GM12878 (cell line): ENCODE measurements around the gene SULF2. TPM values are rescaled to one million over a fixed set of nuclear protein-coding genes. Genes with fewer than 3 reads are reported as not detected.

Experiments used
- ATAC-seq: fragments of 200-7000 bp; cut with Tn5 transposase; 3 replicates; pipeline ENCODE4 v1.9.1; 2020; ENCODE audit warnings: mild to moderate bottlenecking, moderate library complexity
- BruUV-seq: library from RNA; stranded (reverse); fragments of 400-500 nt; replicated peaks from 2 replicates; lab custom pipeline; 2021; lab: Mats Ljungman, UMichigan
- CTCF ChIA-PET: fragments of 300-600 bp; sonication (Branson Sonifier 250); formaldehyde crosslinking; extraction: SDS; loops from one replicate; lab custom pipeline; 2021; ENCODE audit warnings: inconsistent platforms; lab: Yijun Ruan, JAX
- POLR2A ChIA-PET: fragments of 350-600 bp; formaldehyde crosslinking; extraction: SDS; loops from one replicate; lab custom pipeline; 2021; ENCODE audit warnings: inconsistent platforms; lab: Charles Lee
- RAD21 ChIA-PET: fragments of 300-600 bp; sonication (Branson Sonifier 250); formaldehyde crosslinking; loops from one replicate; lab custom pipeline; 2023; ENCODE audit warnings: antibody characterized with exemption; ENCODE audit not compliant: unreplicated experiment; lab: Charles Lee
- SMC1A ChIA-PET: fragments of 300-600 bp; sonication (Branson Sonifier 250); formaldehyde crosslinking; loops from one replicate; lab custom pipeline; 2023; ENCODE audit not compliant: unreplicated experiment, uncharacterized antibody; lab: Charles Lee
- DNase-seq: peaks from one replicate; pipeline ENCODE4 v3.0.0-alpha.2; 2011; ENCODE audit warnings: low read depth, low spot score
- FAIRE-seq: peaks from 3 replicates; lab custom pipeline; 2011; peaks lifted over from hg19 to GRCh38; lab: Jason Lieb, UNC
- H2AFZ ChIP-seq: 2 replicates; pipeline ENCODE4 v1.6.0; 2011; ENCODE audit warnings: low read depth, low read length, control low read depth; ENCODE audit not compliant: control insufficient read depth
- H3K27ac ChIP-seq: 2 replicates; pipeline ENCODE4 v1.5.1; 2011; ENCODE audit warnings: control low read depth; ENCODE audit not compliant: control insufficient read depth, insufficient read depth
- H3K27me3 ChIP-seq, 2 experiments: replicated peaks in 1 of 2; 2 replicates each; pipeline versions ENCODE4 v1.6.0 to v1.6.1; 2011; ENCODE audit warnings: low read length in 1 of 2; ENCODE audit not compliant: control insufficient read depth in 2 of 2, insufficient read depth in 2 of 2
- H3K36me3 ChIP-seq, 2 experiments: 2 replicates each; pipeline ENCODE4 v1.5.1; 2011; ENCODE audit warnings: low read length in 1 of 2; ENCODE audit not compliant: control insufficient read depth in 2 of 2, insufficient read depth in 2 of 2
- H3K4me1 ChIP-seq: 2 replicates; pipeline ENCODE4 v1.6.1; 2011; ENCODE audit warnings: mild to moderate bottlenecking, low read length, moderate library complexity, mixed read lengths; ENCODE audit not compliant: control insufficient read depth, insufficient read depth
- H3K4me2 ChIP-seq: 2 replicates; pipeline ENCODE4 v1.6.0; 2011; ENCODE audit warnings: control low read depth; ENCODE audit not compliant: control insufficient read depth, insufficient read depth
- H3K4me3 ChIP-seq: fragments of 200-600 bp; sonication (generic); 2 replicates; pipeline ENCODE4 v1.5.1; 2016
- H3K79me2 ChIP-seq: 2 replicates; pipeline ENCODE4 v1.6.0; 2011; ENCODE audit warnings: low read length; ENCODE audit not compliant: control insufficient read depth, insufficient read depth
- H3K9ac ChIP-seq: 2 replicates; pipeline ENCODE4 v1.8.0; 2011; ENCODE audit warnings: low read length, control low read depth, mixed read lengths; ENCODE audit not compliant: control insufficient read depth, insufficient read depth
- H3K9me3 ChIP-seq: replicated peaks from 3 replicates; pipeline ENCODE4 v1.5.1; 2011; ENCODE audit warnings: mild to moderate bottlenecking, low read length; ENCODE audit not compliant: control insufficient read depth, insufficient read depth
- H4K20me1 ChIP-seq: 2 replicates; pipeline ENCODE4 v1.6.0; 2011; ENCODE audit not compliant: control insufficient read depth, insufficient read depth
- ATF7 ChIP-seq: fragments of 450-650 bp; IDR thresholded peaks from 2 replicates; pipeline ENCODE4 v1.6.1; 2016; ENCODE audit warnings: low read depth, mild to moderate bottlenecking
- BCL11A ChIP-seq: IDR thresholded peaks from 2 replicates; pipeline ENCODE4 v1.6.1; 2011; ENCODE audit warnings: low read depth, low read length
- EP300 ChIP-seq, 2 experiments: fragments of 150-350 bp in 1 of 2; IDR thresholded peaks; 2 replicates each; pipeline ENCODE4 v1.6.1; 2011 to 2012; ENCODE audit warnings: low read depth in 2 of 2, low read length in 2 of 2, borderline replicate concordance in 1 of 2, improper control_type of control experiment in 1 of 2, inconsistent platforms in 1 of 2; ENCODE audit not compliant: control insufficient read depth in 1 of 2
- GATAD2B ChIP-seq: fragments of 450-650 bp; conservative IDR thresholded peaks from 2 replicates; pipeline ENCODE4 v1.6.1; 2017; ENCODE audit warnings: low read depth, mild to moderate bottlenecking, moderate library complexity
- MTA2 ChIP-seq: fragments of 450-650 bp; IDR thresholded peaks from 2 replicates; pipeline ENCODE4 v1.6.1; 2016; ENCODE audit warnings: low read depth, mild to moderate bottlenecking, moderate library complexity
- NBN ChIP-seq: fragments of 450-650 bp; IDR thresholded peaks from 2 replicates; pipeline ENCODE4 v1.6.1; 2016
- NFXL1 ChIP-seq: fragments of 450-650 bp; IDR thresholded peaks from 2 replicates; pipeline ENCODE4 v1.6.1; 2017; ENCODE audit warnings: antibody characterized with exemption, mild to moderate bottlenecking, borderline replicate concordance
- RELB ChIP-seq: fragments of 450-650 bp; IDR thresholded peaks from 2 replicates; pipeline ENCODE4 v1.6.1; 2017; ENCODE audit warnings: low read depth, mild to moderate bottlenecking, moderate library complexity
- SIX5 ChIP-seq: IDR thresholded peaks from 2 replicates; pipeline ENCODE4 v1.6.1; 2011; ENCODE audit warnings: mild to moderate bottlenecking, low read depth, low read length, moderate library complexity; ENCODE audit not compliant: severe bottlenecking
- SRF ChIP-seq, 2 experiments: IDR thresholded peaks; 2 replicates each; pipeline ENCODE4 v1.6.1; 2011; ENCODE audit warnings: low read depth in 2 of 2, low read length in 2 of 2, mild to moderate bottlenecking in 1 of 2, moderate library complexity in 1 of 2
- WGBS: methylation state at CpG from one replicate; pipeline ENCODE4 v1.1.6; 2016; ENCODE audit warnings: low lambda C conversion rate; ENCODE audit not compliant: insufficient replicate concordance, insufficient coverage; ENCODE audit errors: missing lambda C conversion rate; 5-methylcytosine and 5-hydroxymethylcytosine counted together
- in situ Hi-C: fragments of 300-500 bp; cut with MboI; formaldehyde crosslinking; loops from 9 replicates; pipeline ENCODE4 v1.14.3; 2018; ENCODE audit warnings: mixed read lengths
- intact Hi-C: fragments of 100-400 bp; cut with micrococcal nuclease; formaldehyde crosslinking; loops from one replicate; pipeline ENCODE4 v1.14.2; 2022; ENCODE audit not compliant: unreplicated experiment
- polyA plus RNA-seq, 11 experiments: library from polyadenylated mRNA; depleted of rRNA in 4 of 11; unstranded in 6 of 11; stranded (reverse) in 5 of 11; fragments of >200 nt; fragmentation: Nextera tagmentation in 4 of 11; fragmentation: Illumina TruSeq in 1 of 11; extraction: Ambion mirVana in 4 of 11; extraction: Trizol in 1 of 11; gene quantifications; 1 replicate in 1 of 11; 2 replicates in 10 of 11; pipeline versions ENCODE4 v1.2.1 to v1.2.3, GENCODE V29; 2011 to 2016; ENCODE audit warnings: inconsistent platforms in 2 of 11, missing spikeins in 2 of 11, low read depth in 1 of 11
- total RNA-seq, 4 experiments: library from RNA; depleted of rRNA in 3 of 4; stranded (reverse); fragments of >200 nt in 3 of 4; fragmentation: Illumina TruSeq in 1 of 4; extraction: Trizol in 1 of 4; gene quantifications; 2 replicates each; pipeline versions ENCODE4 v1.2.1 to v1.2.3, GENCODE V29; 2013 to 2021
- TF ChIP-seq, protein P1 (sequence below): fragments of 450-650 bp; conservative IDR thresholded peaks from 2 replicates; pipeline ENCODE4 v1.6.1; 2017; ENCODE audit warnings: mild to moderate bottlenecking, moderate library complexity

The SULF2 gene
- total and polyA plus RNA-seq, 10 of the 15 experiments (the other 5 are each of a cell fraction or from before 2014, with no cell fraction given) = 0.69 to 4.1 (median 1.6) TPM

- TF ChIP-seq BCL11A (peak; percentile 80), EP300 (IDR thresholded peaks at IDR 0.05; ENCODE audit: borderline replicate concordance in 1 of 2, control insufficient read depth in 1 of 2, low read depth in 2 of 2, low read length in 2 of 2) (no peak), SIX5 (no peak), MTA2 (peak; percentile 91), GATAD2B (0 out of 2 replicates have a peak, but pooled peaks have one; percentile 28), RELB (peak; percentile 49; the same call in 1 of the 2 replicates)
- TF ChIP-seq, protein P1, sequence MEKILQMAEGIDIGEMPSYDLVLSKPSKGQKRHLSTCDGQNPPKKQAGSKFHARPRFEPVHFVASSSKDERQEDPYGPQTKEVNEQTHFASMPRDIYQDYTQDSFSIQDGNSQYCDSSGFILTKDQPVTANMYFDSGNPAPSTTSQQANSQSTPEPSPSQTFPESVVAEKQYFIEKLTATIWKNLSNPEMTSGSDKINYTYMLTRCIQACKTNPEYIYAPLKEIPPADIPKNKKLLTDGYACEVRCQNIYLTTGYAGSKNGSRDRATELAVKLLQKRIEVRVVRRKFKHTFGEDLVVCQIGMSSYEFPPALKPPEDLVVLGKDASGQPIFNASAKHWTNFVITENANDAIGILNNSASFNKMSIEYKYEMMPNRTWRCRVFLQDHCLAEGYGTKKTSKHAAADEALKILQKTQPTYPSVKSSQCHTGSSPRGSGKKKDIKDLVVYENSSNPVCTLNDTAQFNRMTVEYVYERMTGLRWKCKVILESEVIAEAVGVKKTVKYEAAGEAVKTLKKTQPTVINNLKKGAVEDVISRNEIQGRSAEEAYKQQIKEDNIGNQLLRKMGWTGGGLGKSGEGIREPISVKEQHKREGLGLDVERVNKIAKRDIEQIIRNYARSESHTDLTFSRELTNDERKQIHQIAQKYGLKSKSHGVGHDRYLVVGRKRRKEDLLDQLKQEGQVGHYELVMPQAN = no peak
These were observed 80.4 kb downstream of the SULF2 start (continued) for GRCh38 chr20:47704746-47705496.

GRCh38 chr20:47703748-47704147, 81.5 kb downstream of the SULF2 start:
- FAIRE-seq = no peak

More at GRCh38 chr20:47703748-47704147, 81.5 kb downstream of the SULF2 start:
- BruUV-seq = no TSS peak
- H3K9ac ChIP-seq = no peak overlapping the region
- ATAC-seq (no peak), DNase-seq (no peak)
- H3K27ac ChIP-seq = no peak overlapping the region
- H3K4me2 ChIP-seq = no peak overlapping the region
- in situ Hi-C loops (no loop called here), intact Hi-C loops (no loop called here)
- RAD21 ChIA-PET = no interaction called here
- H4K20me1 ChIP-seq = no peaks in the 10 kb centered on the region
- no peak overlapping the region for H3K4me3 ChIP-seq
- H3K4me1 ChIP-seq = peaks cover 13% of the 10 kb centered on the region
- 55% methylated on average over 5 of the region's 5 CpGs for WGBS
- POLR2A ChIA-PET = no interaction called here
- H3K27me3 ChIP-seq = no peaks in the 10 kb centered on the region
- TF ChIP-seq ATF7 (peak; percentile 88), SRF (IDR thresholded peaks at IDR 0.05; ENCODE audit: low read depth in 2 of 2, low read length in 2 of 2) (no peak), NBN (no peak), NFXL1 (peak; percentile 14; the same call in 1 of the 2 replicates)
- SMC1A ChIA-PET = no interaction called here
- H3K36me3 ChIP-seq = no peaks in the 10 kb centered on the region
- CTCF ChIA-PET = interaction anchor here (0.9 kb wide), 1 partner anchor 712 kb away, joined by 3 read pairs; no protein-coding TSS in a partner anchor
- no peaks in the 10 kb centered on the region for H3K9me3 ChIP-seq
- H2AFZ ChIP-seq = no peak overlapping the region
- H3K79me2 ChIP-seq = no peaks in the 10 kb centered on the region
